Upper lobe of left lung (tissue), 4 donors: ENCODE measurements around the gene APOBEC3G.

ENCODE experiments used
- EP300 ChIP-seq, 4 donors: sonication (generic); formaldehyde crosslinking; IDR thresholded peaks; one replicate each; pipeline ENCODE4 v1.5.1; 2017; ENCODE audit warnings: antibody characterized with exemption in 4 of 4, control low read depth in 2 of 4
- POLR2A ChIP-seq, 4 donors: fragments of 450-650 bp; IDR thresholded peaks; one replicate each; pipeline ENCODE4 v1.5.1; 2016 to 2017; ENCODE audit warnings: antibody characterized with exemption in 4 of 4, mild to moderate bottlenecking in 2 of 4
- POLR2AphosphoS5 ChIP-seq, 2 donors: sonication (generic); formaldehyde crosslinking; IDR thresholded peaks; one replicate each; pipeline ENCODE4 v1.5.1; 2017; ENCODE audit warnings: antibody characterized with exemption in 2 of 2
- TF ChIP-seq, protein P1 (sequence below), 6 experiments: fragments of 450-650 bp in 4 of 6; fragments of 200-600 bp in 2 of 6; sonication (generic) in 2 of 6; IDR thresholded peaks; one replicate each; pipeline ENCODE4 v1.5.1; 2016 to 2019; ENCODE audit warnings: antibody characterized with exemption in 6 of 6

- TF ChIP-seq POLR2AphosphoS5 (IDR thresholded peaks at IDR 0.05) = no peak
- TF ChIP-seq, protein P1, sequence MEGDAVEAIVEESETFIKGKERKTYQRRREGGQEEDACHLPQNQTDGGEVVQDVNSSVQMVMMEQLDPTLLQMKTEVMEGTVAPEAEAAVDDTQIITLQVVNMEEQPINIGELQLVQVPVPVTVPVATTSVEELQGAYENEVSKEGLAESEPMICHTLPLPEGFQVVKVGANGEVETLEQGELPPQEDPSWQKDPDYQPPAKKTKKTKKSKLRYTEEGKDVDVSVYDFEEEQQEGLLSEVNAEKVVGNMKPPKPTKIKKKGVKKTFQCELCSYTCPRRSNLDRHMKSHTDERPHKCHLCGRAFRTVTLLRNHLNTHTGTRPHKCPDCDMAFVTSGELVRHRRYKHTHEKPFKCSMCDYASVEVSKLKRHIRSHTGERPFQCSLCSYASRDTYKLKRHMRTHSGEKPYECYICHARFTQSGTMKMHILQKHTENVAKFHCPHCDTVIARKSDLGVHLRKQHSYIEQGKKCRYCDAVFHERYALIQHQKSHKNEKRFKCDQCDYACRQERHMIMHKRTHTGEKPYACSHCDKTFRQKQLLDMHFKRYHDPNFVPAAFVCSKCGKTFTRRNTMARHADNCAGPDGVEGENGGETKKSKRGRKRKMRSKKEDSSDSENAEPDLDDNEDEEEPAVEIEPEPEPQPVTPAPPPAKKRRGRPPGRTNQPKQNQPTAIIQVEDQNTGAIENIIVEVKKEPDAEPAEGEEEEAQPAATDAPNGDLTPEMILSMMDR (IDR thresholded peaks at IDR 0.05) = no peak
- no peak for TF ChIP-seq EP300 (IDR thresholded peaks at IDR 0.05)
- no peak for TF ChIP-seq POLR2A (IDR thresholded peaks at IDR 0.05)
These were observed 38.5 kb downstream of the APOBEC3G start for GRCh38 chr22:39115570-39115969.
